HFF-Myc (cell line): ENCODE data around the gene TMEM151B.

Experiments
- DNase-seq: peaks from one replicate; pipeline ENCODE4 v3.0.0-alpha.2; 2011; ENCODE audit warnings: low read depth; ENCODE audit errors: extremely low read depth
- H3K4me3 ChIP-seq: replicated peaks from 2 replicates; pipeline ENCODE4 v1.5.1; 2011; ENCODE audit warnings: low read depth, mild to moderate bottlenecking, control low read depth, low read length
- CTCF ChIP-seq: IDR thresholded peaks from 2 replicates; pipeline ENCODE4 v1.5.1; 2012; ENCODE audit warnings: mild to moderate bottlenecking, low read depth, low read length, control low read depth; ENCODE audit errors: missing control alignments

Gene TMEM151B

GRCh38 chr6:44277763-44278162, 7.5 kb downstream of the TMEM151B start:
- no peak for DNase-seq
- no peak overlapping the region for H3K4me3 ChIP-seq

GRCh38 chr6:44278315-44278714, 8.1 kb downstream of the TMEM151B start:
- H3K4me3 ChIP-seq: no peak overlapping the region
- no peak for DNase-seq
- TF ChIP-seq CTCF: no peak

More at GRCh38 chr6:44277763-44278162, 7.5 kb downstream of the TMEM151B start:
- no peak for TF ChIP-seq CTCF

- DNase-seq: no peak
- H3K4me3 ChIP-seq: no peak overlapping the region
- no peak for TF ChIP-seq CTCF
Observed at GRCh38 chr6:44278774-44279697, 8.8 kb downstream of the TMEM151B start.

- no peak overlapping the region for H3K4me3 ChIP-seq
- no peak for DNase-seq
- TF ChIP-seq CTCF: no peak
Observed at GRCh38 chr6:44284121-44284520, 13.9 kb downstream of the TMEM151B start.

GRCh38 chr6:44284867-44285266, 14.6 kb downstream of the TMEM151B start:
- no peak for DNase-seq
- no peak overlapping the region for H3K4me3 ChIP-seq
- no peak for TF ChIP-seq CTCF

- no peak for TF ChIP-seq CTCF
- H3K4me3 ChIP-seq: no peak overlapping the region
- DNase-seq: no peak
Observed at GRCh38 chr6:44285552-44286284, 15.5 kb downstream of the TMEM151B start.

- DNase-seq: no peak
- no peak for TF ChIP-seq CTCF
- H3K4me3 ChIP-seq: no peak overlapping the region
Observed at GRCh38 chr6:44286285-44286565, 16.0 kb downstream of the TMEM151B start.
